H9 (cell line): ENCODE results near the gene INSYN1. TPM values are rescaled to one million over a fixed set of nuclear protein-coding genes. Genes with fewer than 3 reads are reported as not detected.

Experiments used
- DNase-seq: peaks from one replicate; pipeline ENCODE4 v3.0.0-alpha.2; 2017
- H2AFZ ChIP-seq: one replicate; pipeline ENCODE4 v1.6.1; 2013; ENCODE audit warnings: mild to moderate bottlenecking, low read length, control low read depth, moderate library complexity
- H2AK5ac ChIP-seq: 2 replicates; pipeline ENCODE4 v1.6.1; 2013; ENCODE audit warnings: low read length, control low read depth, mixed read lengths; ENCODE audit not compliant: insufficient read length
- H2BK120ac ChIP-seq: one replicate; pipeline ENCODE4 v1.6.1; 2013; ENCODE audit warnings: low read depth, mild to moderate bottlenecking, low read length, control low read depth, inconsistent platforms; ENCODE audit not compliant: poor library complexity, severe bottlenecking
- H2BK12ac ChIP-seq: 2 replicates; pipeline ENCODE4 v1.6.1; 2013; ENCODE audit warnings: low read length, control low read depth, mixed read lengths, low read depth; ENCODE audit not compliant: insufficient read length
- H2BK15ac ChIP-seq: 2 replicates; pipeline ENCODE4 v1.6.1; 2013; ENCODE audit warnings: low read depth, low read length, control low read depth
- H2BK20ac ChIP-seq: one replicate; pipeline ENCODE4 v1.6.1; 2013; ENCODE audit warnings: low read depth, mild to moderate bottlenecking, low read length, control low read depth, inconsistent platforms; ENCODE audit not compliant: poor library complexity, severe bottlenecking
- H2BK5ac ChIP-seq: 2 replicates; pipeline ENCODE4 v1.6.1; 2013; ENCODE audit warnings: low read length, control low read depth, mixed read lengths; ENCODE audit not compliant: insufficient read length
- H3K14ac ChIP-seq: 2 replicates; pipeline ENCODE4 v1.6.1; 2013; ENCODE audit warnings: low read length, control low read depth; ENCODE audit not compliant: insufficient read depth
- H3K18ac ChIP-seq: 2 replicates; pipeline ENCODE4 v1.6.1; 2013; ENCODE audit warnings: low read depth, mild to moderate bottlenecking, mixed read lengths, low read length, control low read depth; ENCODE audit not compliant: insufficient read length
- H3K23ac ChIP-seq: 2 replicates; pipeline ENCODE4 v1.6.1; 2013; ENCODE audit warnings: low read length, control low read depth, mixed read lengths, low read depth; ENCODE audit not compliant: insufficient read length
- H3K23me2 ChIP-seq: 2 replicates; pipeline ENCODE4 v1.6.1; 2013; ENCODE audit warnings: low read depth, mild to moderate bottlenecking, mixed read lengths, low read length, control low read depth; ENCODE audit not compliant: insufficient read length, poor library complexity, severe bottlenecking
- H3K27ac ChIP-seq: 2 replicates; pipeline ENCODE4 v1.5.1; 2013; ENCODE audit warnings: low read length, control low read depth, mixed read lengths, low read depth; ENCODE audit not compliant: insufficient read length
- H3K27me3 ChIP-seq: 2 replicates; pipeline ENCODE4 v1.6.1; 2013; ENCODE audit warnings: low read length, control low read depth, inconsistent platforms; ENCODE audit not compliant: insufficient read depth
- H3K4ac ChIP-seq: 2 replicates; pipeline ENCODE4 v1.6.1; 2013; ENCODE audit warnings: low read depth, mild to moderate bottlenecking, control low read depth, inconsistent platforms, low read length, moderate library complexity
- H3K4me1 ChIP-seq: 2 replicates; pipeline ENCODE4 v1.6.1; 2013; ENCODE audit warnings: low read length, control low read depth, inconsistent platforms; ENCODE audit not compliant: insufficient read depth
- H3K4me2 ChIP-seq: 2 replicates; pipeline ENCODE4 v1.6.1; 2013; ENCODE audit warnings: low read length, control low read depth, mixed read lengths; ENCODE audit not compliant: insufficient read length, insufficient read depth
- H3K56ac ChIP-seq: 2 replicates; pipeline ENCODE4 v1.6.1; 2013; ENCODE audit warnings: low read depth, mild to moderate bottlenecking, mixed read lengths, low read length, control low read depth; ENCODE audit not compliant: insufficient read length
- H3K79me1 ChIP-seq: 2 replicates; pipeline ENCODE4 v1.6.1; 2013; ENCODE audit warnings: low read depth, mild to moderate bottlenecking, moderate library complexity, low read length, control low read depth, inconsistent platforms; ENCODE audit not compliant: insufficient read depth, poor library complexity, severe bottlenecking
- H3K79me2 ChIP-seq: 2 replicates; pipeline ENCODE4 v1.6.1; 2013; ENCODE audit warnings: low read length, control low read depth, inconsistent platforms; ENCODE audit not compliant: insufficient read depth
- H3K9ac ChIP-seq: 2 replicates; pipeline ENCODE4 v1.6.1; 2013; ENCODE audit warnings: low read length, control low read depth, mixed read lengths; ENCODE audit not compliant: insufficient read length; ENCODE audit errors: extremely low read depth
- H3K9me3 ChIP-seq: one replicate; pipeline ENCODE4 v1.6.1; 2013; ENCODE audit warnings: low read depth, low read length, inconsistent platforms; ENCODE audit not compliant: control insufficient read depth
- H3T11ph ChIP-seq: one replicate; pipeline ENCODE4 v1.6.1; 2013; ENCODE audit warnings: mild to moderate bottlenecking, low read length, control low read depth, inconsistent platforms
- H4K20me1 ChIP-seq: one replicate; pipeline ENCODE4 v1.6.1; 2013; ENCODE audit not compliant: control insufficient read depth, insufficient read length, insufficient read depth
- H4K5ac ChIP-seq: 2 replicates; pipeline ENCODE4 v1.6.1; 2013; ENCODE audit warnings: low read depth, mild to moderate bottlenecking, mixed read lengths, low read length, control low read depth; ENCODE audit not compliant: insufficient read length
- H4K8ac ChIP-seq: replicated peaks from 2 replicates; pipeline ENCODE4 v1.6.1; 2013; ENCODE audit warnings: low read length, control low read depth, mixed read lengths, low read depth; ENCODE audit not compliant: insufficient read length
- H4K91ac ChIP-seq: 2 replicates; pipeline ENCODE4 v1.6.1; 2013; ENCODE audit warnings: low read depth, mild to moderate bottlenecking, moderate library complexity, mixed read lengths, low read length, control low read depth; ENCODE audit not compliant: insufficient read length
- H3K27ac Mint-ChIP-seq, 3 experiments: 2 replicates in 2 of 3; 3 replicates in 1 of 3; pipeline ENCODE4 v1.8.0; 2020 to 2021; ENCODE audit warnings: mixed read lengths in 3 of 3, mild to moderate bottlenecking in 1 of 3, moderate library complexity in 1 of 3
- H3K27me3 Mint-ChIP-seq: 2 replicates; pipeline ENCODE4 v1.8.0; 2021; ENCODE audit warnings: low read depth, mild to moderate bottlenecking, moderate library complexity, mixed read lengths
- H3K36me3 Mint-ChIP-seq, 3 experiments: 2 replicates in 2 of 3; 3 replicates in 1 of 3; pipeline ENCODE4 v1.8.0; 2020 to 2021; ENCODE audit warnings: low read depth in 3 of 3, mixed read lengths in 3 of 3; ENCODE audit not compliant: insufficient read depth in 1 of 3
- H3K4me1 Mint-ChIP-seq, 2 experiments: 2 replicates each; pipeline ENCODE4 v1.8.0; 2020; ENCODE audit warnings: mixed read lengths in 2 of 2
- H3K4me3 Mint-ChIP-seq, 2 experiments: 2 replicates in 1 of 2; 3 replicates in 1 of 2; pipeline ENCODE4 v1.8.0; 2020 to 2021; ENCODE audit warnings: mild to moderate bottlenecking in 2 of 2, mixed read lengths in 2 of 2, moderate library complexity in 1 of 2
- H3K9me3 Mint-ChIP-seq, 2 experiments: 2 replicates in 1 of 2; 3 replicates in 1 of 2; pipeline ENCODE4 v1.8.0; 2020; ENCODE audit warnings: mild to moderate bottlenecking in 2 of 2, mixed read lengths in 2 of 2, moderate library complexity in 1 of 2
- CTCF ChIP-seq: fragments of 200-600 bp; sonication (generic); conservative IDR thresholded peaks from 3 replicates; pipeline ENCODE4 v1.8.0; 2021; ENCODE audit warnings: antibody characterized with exemption, mild to moderate bottlenecking
- WGBS: extraction: QIAGEN DNeasy Blood & Tissue Kit; methylation state at CpG from one replicate; pipeline ENCODE4 v1.1.7; 2013; ENCODE audit warnings: missing lambda C conversion rate, low lambda C conversion rate, mixed read lengths; ENCODE audit not compliant: insufficient read length; ENCODE audit errors: extremely low coverage; 5-methylcytosine and 5-hydroxymethylcytosine counted together
- total RNA-seq: library from RNA; stranded (reverse); gene quantifications from 2 replicates; pipeline ENCODE4 v1.2.1, GENCODE V29; 2021

INSYN1 gene
- total RNA-seq, 1 experiment from 2014 or later: 1.9 TPM

- peaks cover 12% of the 10 kb centered on the region for H3K27me3 Mint-ChIP-seq
- H3K4me3 Mint-ChIP-seq: no peak overlapping the region
- Histone ChIP-seq H3K56ac (no peak overlapping the region), H3K23me2 (no peaks in the 10 kb centered on the region), H2BK120ac (no peak overlapping the region), H3T11ph (no peak overlapping the region), H3K4me2 (no peak overlapping the region), H3K14ac (no peak overlapping the region; the same call in 1 of the 2 replicates), H2AFZ (no peak overlapping the region), H2BK5ac (no peak overlapping the region), H3K18ac (no peak overlapping the region), H2BK12ac (no peak overlapping the region), H3K9me3 (no peaks in the 10 kb centered on the region), H2BK20ac (no peak overlapping the region), H4K91ac (no peak overlapping the region), H2AK5ac (no peak overlapping the region), H3K27ac (no peak overlapping the region), H3K79me2 (no peaks in the 10 kb centered on the region), H4K20me1 (no peaks in the 10 kb centered on the region), H4K8ac (no peak overlapping the region), H3K9ac (no peak overlapping the region), H3K27me3 (no peaks in the 10 kb centered on the region), H3K4ac (no peak overlapping the region), H3K4me1 (peaks cover 5% of the 10 kb centered on the region), H3K79me1 (no peaks in the 10 kb centered on the region), H2BK15ac (no peak overlapping the region), H4K5ac (no peak overlapping the region), H3K23ac (no peak overlapping the region)
- H3K4me1 Mint-ChIP-seq: peaks cover 41 to 52% of the 10 kb centered on the region in 2 experiments
- no peaks in the 10 kb centered on the region; a peak in 1 of 5 replicates for H3K9me3 Mint-ChIP-seq
- TF ChIP-seq CTCF: no peak
- H3K36me3 Mint-ChIP-seq: no peaks in the 10 kb centered on the region; a peak in 1 of 7 replicates
- WGBS: no CpG with 5 or more reads among the region's 7 CpGs
- no peak overlapping the region; a peak in 1 of 7 replicates for H3K27ac Mint-ChIP-seq
- no peak for DNase-seq
Measured at GRCh38 chr15:73745073-73745472, 8.1 kb downstream of the INSYN1 start.
